Measurements from ENCODE around the gene IKBKE. TPM values are rescaled to one million over a fixed set of nuclear protein-coding genes. Genes with fewer than 3 reads are reported as not detected.

IKBKE gene
- total RNA-seq, 1 donor: 23.7 TPM

DNA sequence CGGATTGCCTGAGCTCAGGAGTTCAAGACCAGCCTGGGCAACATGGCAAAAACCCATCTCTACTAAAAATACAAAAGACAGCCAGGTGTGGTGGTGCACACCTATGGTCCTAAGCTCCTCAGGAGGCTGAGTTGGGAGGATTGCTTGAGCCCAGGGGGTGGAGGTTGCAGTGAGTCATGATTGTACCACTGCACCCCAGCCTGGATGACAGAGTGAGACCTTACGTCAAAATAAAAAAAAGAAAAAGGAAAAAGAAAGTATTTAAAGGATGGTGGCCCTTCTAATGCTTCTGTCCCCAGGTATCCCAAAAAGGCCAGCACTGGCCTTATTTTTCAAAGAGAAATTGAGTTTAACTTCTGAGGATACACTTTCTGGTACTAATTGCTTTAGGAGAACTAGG is 1.7 kb downstream of the IKBKE start:
- H3K4me3 ChIP-seq (ENCODE audit: low read depth, low read length): no peak overlapping the region

DNA sequence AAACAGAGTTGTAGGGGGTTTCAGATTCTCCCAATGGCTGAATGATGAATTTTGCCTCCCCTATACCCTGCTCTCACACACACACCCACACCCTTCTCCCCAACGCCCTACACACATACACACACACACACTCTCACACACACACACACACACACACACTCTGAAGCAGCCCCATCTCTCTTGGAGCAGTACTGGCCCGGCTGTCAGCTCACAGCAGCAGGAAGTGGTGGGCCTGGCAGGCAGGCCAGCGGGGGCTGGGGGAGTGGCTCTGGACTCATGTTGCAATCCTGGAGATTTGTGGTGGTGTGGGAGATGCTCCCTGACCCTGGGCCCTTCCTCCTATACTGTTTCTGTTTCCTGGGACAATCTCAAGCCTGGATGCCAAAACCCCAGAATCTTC is 2.2 kb downstream of the IKBKE start:
- H3K4me3 ChIP-seq (ENCODE audit: low read depth, low read length): peak overlapping the region; percentile 18
- TF ChIP-seq, protein P1, sequence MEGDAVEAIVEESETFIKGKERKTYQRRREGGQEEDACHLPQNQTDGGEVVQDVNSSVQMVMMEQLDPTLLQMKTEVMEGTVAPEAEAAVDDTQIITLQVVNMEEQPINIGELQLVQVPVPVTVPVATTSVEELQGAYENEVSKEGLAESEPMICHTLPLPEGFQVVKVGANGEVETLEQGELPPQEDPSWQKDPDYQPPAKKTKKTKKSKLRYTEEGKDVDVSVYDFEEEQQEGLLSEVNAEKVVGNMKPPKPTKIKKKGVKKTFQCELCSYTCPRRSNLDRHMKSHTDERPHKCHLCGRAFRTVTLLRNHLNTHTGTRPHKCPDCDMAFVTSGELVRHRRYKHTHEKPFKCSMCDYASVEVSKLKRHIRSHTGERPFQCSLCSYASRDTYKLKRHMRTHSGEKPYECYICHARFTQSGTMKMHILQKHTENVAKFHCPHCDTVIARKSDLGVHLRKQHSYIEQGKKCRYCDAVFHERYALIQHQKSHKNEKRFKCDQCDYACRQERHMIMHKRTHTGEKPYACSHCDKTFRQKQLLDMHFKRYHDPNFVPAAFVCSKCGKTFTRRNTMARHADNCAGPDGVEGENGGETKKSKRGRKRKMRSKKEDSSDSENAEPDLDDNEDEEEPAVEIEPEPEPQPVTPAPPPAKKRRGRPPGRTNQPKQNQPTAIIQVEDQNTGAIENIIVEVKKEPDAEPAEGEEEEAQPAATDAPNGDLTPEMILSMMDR (IDR thresholded peaks at IDR 0.05; ENCODE audit: insufficient read depth, low read depth, low read length): no peak
- peak; percentile 90 for DNase-seq (ENCODE audit: low read depth)

More for the DNA sequence above, 1.7 kb downstream of the IKBKE start:
- no peak for DNase-seq (ENCODE audit: low read depth)
- TF ChIP-seq, protein P1 (IDR thresholded peaks at IDR 0.05; ENCODE audit: insufficient read depth, low read depth, low read length): no peak

DNA sequence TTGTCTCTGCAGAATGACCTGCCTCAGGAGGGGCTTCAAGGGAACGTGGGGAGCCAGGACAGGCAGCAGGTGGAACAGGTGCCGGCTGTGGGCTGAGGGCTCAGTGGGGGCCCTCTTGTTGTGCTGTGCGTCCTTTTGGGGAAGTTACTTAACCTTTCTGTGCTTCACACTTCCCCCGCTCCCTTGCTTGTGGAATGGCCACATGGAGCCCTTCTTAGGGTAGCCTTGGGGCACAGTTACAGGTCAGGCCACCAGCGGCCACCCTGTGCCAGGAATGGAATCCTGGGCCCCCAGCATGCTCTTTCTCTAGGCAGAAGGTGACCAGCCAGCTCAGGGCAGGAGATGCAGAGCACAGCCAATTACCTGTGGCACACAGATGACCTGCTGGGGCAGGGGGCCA is 2.6 kb downstream of the IKBKE start:
- DNase-seq (ENCODE audit: low read depth): no peak
- H3K4me3 ChIP-seq (ENCODE audit: low read depth, low read length): peak overlapping the region; percentile 18
- TF ChIP-seq, protein P1 (IDR thresholded peaks at IDR 0.05; ENCODE audit: insufficient read depth, low read depth, low read length): no peak

DNA sequence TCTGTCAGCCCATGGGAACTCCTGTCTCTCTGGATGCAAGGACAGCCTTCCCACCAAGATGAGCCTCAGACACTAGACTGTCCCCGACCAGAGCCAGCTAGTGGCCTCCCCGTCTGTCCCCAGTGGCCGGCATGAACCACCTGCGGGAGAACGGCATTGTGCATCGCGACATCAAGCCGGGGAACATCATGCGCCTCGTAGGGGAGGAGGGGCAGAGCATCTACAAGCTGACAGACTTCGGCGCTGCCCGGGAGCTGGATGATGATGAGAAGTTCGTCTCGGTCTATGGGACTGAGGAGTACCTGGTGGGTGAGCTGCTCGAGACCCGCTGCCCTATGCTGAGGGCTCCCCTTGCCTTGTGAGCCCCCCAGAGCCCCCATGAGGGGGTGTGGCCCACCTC is 5.8 kb downstream of the IKBKE start:
- no peak overlapping the region for H3K4me3 ChIP-seq (ENCODE audit: low read depth, low read length)
- DNase-seq (ENCODE audit: low read depth): no peak
- TF ChIP-seq, protein P1 (IDR thresholded peaks at IDR 0.05; ENCODE audit: insufficient read depth, low read depth, low read length): no peak

DNA sequence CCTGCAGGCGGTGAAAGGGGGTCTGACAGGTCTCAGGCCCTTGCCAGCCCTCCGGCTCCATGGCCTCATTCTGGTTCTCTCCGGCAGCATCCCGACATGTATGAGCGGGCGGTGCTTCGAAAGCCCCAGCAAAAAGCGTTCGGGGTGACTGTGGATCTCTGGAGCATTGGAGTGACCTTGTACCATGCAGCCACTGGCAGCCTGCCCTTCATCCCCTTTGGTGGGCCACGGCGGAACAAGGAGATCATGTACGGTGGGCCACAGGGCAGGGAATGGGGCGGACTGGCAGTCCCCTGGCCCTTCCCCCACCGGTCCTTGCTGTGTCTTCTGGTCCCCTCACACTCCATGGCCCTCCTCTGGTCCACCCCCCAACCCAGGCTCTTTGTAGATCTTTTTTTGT is 6.3 kb downstream of the IKBKE start:
- no peak overlapping the region for H3K4me3 ChIP-seq (ENCODE audit: low read depth, low read length)
- DNase-seq (ENCODE audit: low read depth): no peak
- TF ChIP-seq, protein P1 (IDR thresholded peaks at IDR 0.05; ENCODE audit: insufficient read depth, low read depth, low read length): no peak

DNA sequence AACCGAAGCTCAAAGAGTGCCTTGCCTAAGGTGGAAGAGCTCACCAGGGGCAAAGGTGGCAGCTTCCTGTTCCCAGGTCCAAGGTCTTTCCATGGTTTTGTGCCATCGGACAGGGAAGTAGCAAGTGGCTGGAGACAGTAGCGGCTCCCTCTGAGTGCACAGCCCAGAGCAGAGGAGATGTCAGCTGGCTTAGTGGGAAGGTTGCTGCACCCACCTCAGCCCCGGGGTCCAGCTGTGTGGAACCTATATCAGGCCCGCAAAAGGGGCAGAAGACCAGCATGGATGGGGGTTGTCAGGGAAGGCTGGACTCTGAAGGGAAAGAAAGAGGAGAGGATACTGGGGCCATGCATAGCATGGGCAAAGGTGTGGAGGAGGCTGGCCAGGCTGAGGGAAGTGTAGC is 6.8 kb downstream of the IKBKE start:
- no peak for DNase-seq (ENCODE audit: low read depth)
- H3K4me3 ChIP-seq (ENCODE audit: low read depth, low read length): no peak overlapping the region
- TF ChIP-seq, protein P1 (IDR thresholded peaks at IDR 0.05; ENCODE audit: insufficient read depth, low read depth, low read length): no peak

Measured in fibroblast of villous mesenchyme (primary cell).